ENCODE results near the gene ATRIP.

DNA sequence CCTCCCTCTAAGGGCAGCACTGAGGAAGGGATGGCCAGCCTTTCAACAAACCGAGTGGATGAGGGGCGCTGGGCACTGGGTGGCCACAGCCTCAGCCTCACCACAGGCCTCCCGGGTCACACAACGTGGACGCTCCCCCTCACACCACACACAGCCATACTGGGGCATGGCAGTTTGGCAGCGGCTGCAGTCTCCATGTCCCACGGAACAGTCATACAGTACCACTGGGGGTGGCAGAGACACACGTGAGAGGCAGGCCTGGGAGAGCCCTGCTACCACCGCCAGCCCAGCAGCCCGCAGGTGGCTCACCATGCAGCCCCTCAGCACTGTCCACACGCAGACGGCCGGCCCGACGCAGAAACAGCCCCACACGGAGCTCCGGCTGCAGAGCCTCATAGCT, 28.4 kb upstream of the ATRIP start:
- TF ChIP-seq, protein P1, sequence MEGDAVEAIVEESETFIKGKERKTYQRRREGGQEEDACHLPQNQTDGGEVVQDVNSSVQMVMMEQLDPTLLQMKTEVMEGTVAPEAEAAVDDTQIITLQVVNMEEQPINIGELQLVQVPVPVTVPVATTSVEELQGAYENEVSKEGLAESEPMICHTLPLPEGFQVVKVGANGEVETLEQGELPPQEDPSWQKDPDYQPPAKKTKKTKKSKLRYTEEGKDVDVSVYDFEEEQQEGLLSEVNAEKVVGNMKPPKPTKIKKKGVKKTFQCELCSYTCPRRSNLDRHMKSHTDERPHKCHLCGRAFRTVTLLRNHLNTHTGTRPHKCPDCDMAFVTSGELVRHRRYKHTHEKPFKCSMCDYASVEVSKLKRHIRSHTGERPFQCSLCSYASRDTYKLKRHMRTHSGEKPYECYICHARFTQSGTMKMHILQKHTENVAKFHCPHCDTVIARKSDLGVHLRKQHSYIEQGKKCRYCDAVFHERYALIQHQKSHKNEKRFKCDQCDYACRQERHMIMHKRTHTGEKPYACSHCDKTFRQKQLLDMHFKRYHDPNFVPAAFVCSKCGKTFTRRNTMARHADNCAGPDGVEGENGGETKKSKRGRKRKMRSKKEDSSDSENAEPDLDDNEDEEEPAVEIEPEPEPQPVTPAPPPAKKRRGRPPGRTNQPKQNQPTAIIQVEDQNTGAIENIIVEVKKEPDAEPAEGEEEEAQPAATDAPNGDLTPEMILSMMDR (IDR thresholded peaks at IDR 0.05) = no peak
- no peak for TF ChIP-seq POLR2A (IDR thresholded peaks at IDR 0.05)
